GM12891 (cell line): ENCODE data around the gene PRSS38.

Source experiments
- PAX5 ChIP-seq: IDR thresholded peaks from 2 replicates; pipeline ENCODE4 v1.6.1; 2011; ENCODE audit warnings: low read length, moderate library complexity, mild to moderate bottlenecking; ENCODE audit not compliant: insufficient read depth, severe bottlenecking
- POLR2A ChIP-seq: IDR thresholded peaks from 2 replicates; pipeline ENCODE4 v1.6.1; 2011; ENCODE audit warnings: low read depth, low read length, control low read depth
- POLR2AphosphoS5 ChIP-seq: IDR thresholded peaks from 2 replicates; pipeline ENCODE4 v1.6.1; 2011; ENCODE audit warnings: low read depth, low read length, control low read depth
- SPI1 ChIP-seq: IDR thresholded peaks from 2 replicates; pipeline ENCODE4 v1.6.1; 2011; ENCODE audit warnings: low read depth, low read length, control low read depth
- TAF1 ChIP-seq: IDR thresholded peaks from 2 replicates; pipeline ENCODE4 v1.6.1; 2011; ENCODE audit warnings: low read depth, low read length, control low read depth

GRCh38 chr1:227885648-227886502 lies 70.4 kb downstream of the PRSS38 start:
- TF ChIP-seq POLR2A (no peak), TAF1 (no peak), POLR2AphosphoS5 (no peak), PAX5 (no peak), SPI1 (no peak)
